H9 (cell line): ENCODE results near the gene MB. TPM values are rescaled to one million over a fixed set of nuclear protein-coding genes. Genes with fewer than 3 reads are reported as not detected.

Experiments
- DNase-seq: peaks from one replicate; pipeline ENCODE4 v3.0.0-alpha.2; 2017
- H2AFZ ChIP-seq: one replicate; pipeline ENCODE4 v1.6.1; 2013; ENCODE audit warnings: mild to moderate bottlenecking, low read length, control low read depth, moderate library complexity
- H2AK5ac ChIP-seq: 2 replicates; pipeline ENCODE4 v1.6.1; 2013; ENCODE audit warnings: low read length, control low read depth, mixed read lengths; ENCODE audit not compliant: insufficient read length
- H2BK120ac ChIP-seq: one replicate; pipeline ENCODE4 v1.6.1; 2013; ENCODE audit warnings: low read depth, mild to moderate bottlenecking, low read length, control low read depth, inconsistent platforms; ENCODE audit not compliant: poor library complexity, severe bottlenecking
- H2BK12ac ChIP-seq: 2 replicates; pipeline ENCODE4 v1.6.1; 2013; ENCODE audit warnings: low read length, control low read depth, mixed read lengths, low read depth; ENCODE audit not compliant: insufficient read length
- H2BK15ac ChIP-seq: 2 replicates; pipeline ENCODE4 v1.6.1; 2013; ENCODE audit warnings: low read depth, low read length, control low read depth
- H2BK20ac ChIP-seq: one replicate; pipeline ENCODE4 v1.6.1; 2013; ENCODE audit warnings: low read depth, mild to moderate bottlenecking, low read length, control low read depth, inconsistent platforms; ENCODE audit not compliant: poor library complexity, severe bottlenecking
- H2BK5ac ChIP-seq: 2 replicates; pipeline ENCODE4 v1.6.1; 2013; ENCODE audit warnings: low read length, control low read depth, mixed read lengths; ENCODE audit not compliant: insufficient read length
- H3K14ac ChIP-seq: 2 replicates; pipeline ENCODE4 v1.6.1; 2013; ENCODE audit warnings: low read length, control low read depth; ENCODE audit not compliant: insufficient read depth
- H3K18ac ChIP-seq: 2 replicates; pipeline ENCODE4 v1.6.1; 2013; ENCODE audit warnings: low read depth, mild to moderate bottlenecking, mixed read lengths, low read length, control low read depth; ENCODE audit not compliant: insufficient read length
- H3K23ac ChIP-seq: 2 replicates; pipeline ENCODE4 v1.6.1; 2013; ENCODE audit warnings: low read length, control low read depth, mixed read lengths, low read depth; ENCODE audit not compliant: insufficient read length
- H3K23me2 ChIP-seq: 2 replicates; pipeline ENCODE4 v1.6.1; 2013; ENCODE audit warnings: low read depth, mild to moderate bottlenecking, mixed read lengths, low read length, control low read depth; ENCODE audit not compliant: insufficient read length, poor library complexity, severe bottlenecking
- H3K27ac ChIP-seq: 2 replicates; pipeline ENCODE4 v1.5.1; 2013; ENCODE audit warnings: low read length, control low read depth, mixed read lengths, low read depth; ENCODE audit not compliant: insufficient read length
- H3K27me3 ChIP-seq: 2 replicates; pipeline ENCODE4 v1.6.1; 2013; ENCODE audit warnings: low read length, control low read depth, inconsistent platforms; ENCODE audit not compliant: insufficient read depth
- H3K4ac ChIP-seq: 2 replicates; pipeline ENCODE4 v1.6.1; 2013; ENCODE audit warnings: low read depth, mild to moderate bottlenecking, control low read depth, inconsistent platforms, low read length, moderate library complexity
- H3K4me1 ChIP-seq: 2 replicates; pipeline ENCODE4 v1.6.1; 2013; ENCODE audit warnings: low read length, control low read depth, inconsistent platforms; ENCODE audit not compliant: insufficient read depth
- H3K4me2 ChIP-seq: 2 replicates; pipeline ENCODE4 v1.6.1; 2013; ENCODE audit warnings: low read length, control low read depth, mixed read lengths; ENCODE audit not compliant: insufficient read length, insufficient read depth
- H3K56ac ChIP-seq: 2 replicates; pipeline ENCODE4 v1.6.1; 2013; ENCODE audit warnings: low read depth, mild to moderate bottlenecking, mixed read lengths, low read length, control low read depth; ENCODE audit not compliant: insufficient read length
- H3K79me1 ChIP-seq: 2 replicates; pipeline ENCODE4 v1.6.1; 2013; ENCODE audit warnings: low read depth, mild to moderate bottlenecking, moderate library complexity, low read length, control low read depth, inconsistent platforms; ENCODE audit not compliant: insufficient read depth, poor library complexity, severe bottlenecking
- H3K79me2 ChIP-seq: 2 replicates; pipeline ENCODE4 v1.6.1; 2013; ENCODE audit warnings: low read length, control low read depth, inconsistent platforms; ENCODE audit not compliant: insufficient read depth
- H3K9ac ChIP-seq: 2 replicates; pipeline ENCODE4 v1.6.1; 2013; ENCODE audit warnings: low read length, control low read depth, mixed read lengths; ENCODE audit not compliant: insufficient read length; ENCODE audit errors: extremely low read depth
- H3K9me3 ChIP-seq: one replicate; pipeline ENCODE4 v1.6.1; 2013; ENCODE audit warnings: low read depth, low read length, inconsistent platforms; ENCODE audit not compliant: control insufficient read depth
- H3T11ph ChIP-seq: one replicate; pipeline ENCODE4 v1.6.1; 2013; ENCODE audit warnings: mild to moderate bottlenecking, low read length, control low read depth, inconsistent platforms
- H4K20me1 ChIP-seq: one replicate; pipeline ENCODE4 v1.6.1; 2013; ENCODE audit not compliant: control insufficient read depth, insufficient read length, insufficient read depth
- H4K5ac ChIP-seq: 2 replicates; pipeline ENCODE4 v1.6.1; 2013; ENCODE audit warnings: low read depth, mild to moderate bottlenecking, mixed read lengths, low read length, control low read depth; ENCODE audit not compliant: insufficient read length
- H4K8ac ChIP-seq: replicated peaks from 2 replicates; pipeline ENCODE4 v1.6.1; 2013; ENCODE audit warnings: low read length, control low read depth, mixed read lengths, low read depth; ENCODE audit not compliant: insufficient read length
- H4K91ac ChIP-seq: 2 replicates; pipeline ENCODE4 v1.6.1; 2013; ENCODE audit warnings: low read depth, mild to moderate bottlenecking, moderate library complexity, mixed read lengths, low read length, control low read depth; ENCODE audit not compliant: insufficient read length
- H3K27ac Mint-ChIP-seq, 3 experiments: 2 replicates in 2 of 3; 3 replicates in 1 of 3; pipeline ENCODE4 v1.8.0; 2020 to 2021; ENCODE audit warnings: mixed read lengths in 3 of 3, mild to moderate bottlenecking in 1 of 3, moderate library complexity in 1 of 3
- H3K27me3 Mint-ChIP-seq: 2 replicates; pipeline ENCODE4 v1.8.0; 2021; ENCODE audit warnings: low read depth, mild to moderate bottlenecking, moderate library complexity, mixed read lengths
- H3K36me3 Mint-ChIP-seq, 3 experiments: 2 replicates in 2 of 3; 3 replicates in 1 of 3; pipeline ENCODE4 v1.8.0; 2020 to 2021; ENCODE audit warnings: low read depth in 3 of 3, mixed read lengths in 3 of 3; ENCODE audit not compliant: insufficient read depth in 1 of 3
- H3K4me1 Mint-ChIP-seq, 2 experiments: 2 replicates each; pipeline ENCODE4 v1.8.0; 2020; ENCODE audit warnings: mixed read lengths in 2 of 2
- H3K4me3 Mint-ChIP-seq, 2 experiments: 2 replicates in 1 of 2; 3 replicates in 1 of 2; pipeline ENCODE4 v1.8.0; 2020 to 2021; ENCODE audit warnings: mild to moderate bottlenecking in 2 of 2, mixed read lengths in 2 of 2, moderate library complexity in 1 of 2
- H3K9me3 Mint-ChIP-seq, 2 experiments: 2 replicates in 1 of 2; 3 replicates in 1 of 2; pipeline ENCODE4 v1.8.0; 2020; ENCODE audit warnings: mild to moderate bottlenecking in 2 of 2, mixed read lengths in 2 of 2, moderate library complexity in 1 of 2
- CTCF ChIP-seq: fragments of 200-600 bp; sonication (generic); conservative IDR thresholded peaks from 3 replicates; pipeline ENCODE4 v1.8.0; 2021; ENCODE audit warnings: antibody characterized with exemption, mild to moderate bottlenecking
- WGBS: extraction: QIAGEN DNeasy Blood & Tissue Kit; methylation state at CpG from one replicate; pipeline ENCODE4 v1.1.7; 2013; ENCODE audit warnings: missing lambda C conversion rate, low lambda C conversion rate, mixed read lengths; ENCODE audit not compliant: insufficient read length; ENCODE audit errors: extremely low coverage; 5-methylcytosine and 5-hydroxymethylcytosine counted together
- total RNA-seq: library from RNA; stranded (reverse); gene quantifications from 2 replicates; pipeline ENCODE4 v1.2.1, GENCODE V29; 2021

MB gene
- total RNA-seq, 1 experiment from 2014 or later, result 0.55 TPM

DNA sequence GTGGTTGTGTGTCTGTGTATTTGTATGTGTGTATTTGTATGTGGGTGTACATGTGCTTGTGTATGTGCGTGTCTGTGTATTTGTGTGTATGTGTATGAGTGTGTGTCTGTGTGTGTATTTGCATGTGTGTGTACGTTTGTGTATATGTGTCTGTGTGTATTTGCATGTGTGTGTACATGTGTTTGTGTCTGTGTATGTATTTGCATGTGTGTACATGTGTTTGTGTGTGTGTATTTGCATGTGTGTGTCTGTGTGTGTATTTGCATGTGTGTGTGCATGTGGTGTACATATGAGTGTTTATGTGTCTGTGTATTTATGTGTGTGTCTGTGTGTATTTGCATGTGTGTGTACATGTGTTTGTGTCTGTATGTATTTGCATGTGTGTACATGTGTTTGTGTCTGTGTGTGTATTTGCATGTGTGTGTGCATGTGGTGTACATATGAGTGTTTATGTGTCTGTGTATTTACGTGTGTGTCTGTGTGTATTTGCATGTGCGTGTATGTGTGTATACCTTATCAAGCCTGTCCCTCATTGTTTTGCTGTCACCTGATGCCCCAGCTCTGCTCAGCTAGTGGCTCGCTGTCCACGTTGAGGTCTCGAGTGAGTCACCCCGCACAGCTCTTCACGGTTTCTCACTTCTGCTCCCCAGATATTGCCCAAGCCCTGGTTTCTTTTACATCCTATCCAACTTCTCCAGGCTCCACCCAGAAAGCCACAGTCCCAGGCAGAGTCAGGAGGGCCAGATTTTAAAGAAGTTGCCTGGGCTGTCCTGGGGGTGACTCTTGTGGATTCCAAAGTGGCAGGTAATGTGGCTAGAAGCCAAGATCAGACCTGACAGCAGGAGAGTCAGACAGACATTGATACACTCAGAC is 15.2 kb downstream of the MB start:
- no peak overlapping the region for H3K4me2 ChIP-seq
- H3K14ac ChIP-seq, result no peak overlapping the region
- no peak overlapping the region for H2AK5ac ChIP-seq
- no CpG with 5 or more reads among the region's 9 CpGs for WGBS
- H3K79me1 ChIP-seq, result no peaks in the 10 kb centered on the region
- no peaks in the 10 kb centered on the region for H3K23me2 ChIP-seq
- H2BK20ac ChIP-seq, result no peak overlapping the region
- Mint-ChIP-seq H3K36me3 (no peaks in the 10 kb centered on the region), H3K9me3 (no peaks in the 10 kb centered on the region), H3K27ac (peak overlapping the region in 1 of 3 experiments; percentile 27; a peak in 2 of 7 replicates), H3K27me3 (peaks cover 6% of the 10 kb centered on the region), H3K4me3 (no peak overlapping the region), H3K4me1 (peaks cover 2 to 4% of the 10 kb centered on the region in 2 experiments; a peak in 1 of 4 replicates)
- no peak overlapping the region for H2BK15ac ChIP-seq
- H2BK5ac ChIP-seq, result no peak overlapping the region
- no peak overlapping the region for H3K18ac ChIP-seq
- TF ChIP-seq CTCF, result no peak
- H3K9me3 ChIP-seq, result no peaks in the 10 kb centered on the region
- no peaks in the 10 kb centered on the region for H3K79me2 ChIP-seq
- H3K9ac ChIP-seq, result no peak overlapping the region
- no peak overlapping the region for H3K23ac ChIP-seq
- no peak overlapping the region for H3T11ph ChIP-seq
- DNase-seq, result no peak
- H4K91ac ChIP-seq, result no peak overlapping the region
- no peaks in the 10 kb centered on the region for H4K20me1 ChIP-seq
- H3K4ac ChIP-seq, result no peak overlapping the region
- H3K27me3 ChIP-seq, result no peaks in the 10 kb centered on the region
- H3K27ac ChIP-seq, result no peak overlapping the region
- H2BK12ac ChIP-seq, result no peak overlapping the region
- no peak overlapping the region for H2AFZ ChIP-seq
- H4K8ac ChIP-seq, result no peak overlapping the region
- no peaks in the 10 kb centered on the region for H3K4me1 ChIP-seq
- H2BK120ac ChIP-seq, result no peak overlapping the region
- H3K56ac ChIP-seq, result no peak overlapping the region
- H4K5ac ChIP-seq, result no peak overlapping the region
